GM19452 (cell line): Measurements from ENCODE around the gene CFAP73.
"Not testable (repeated sequence)": the region's sequence is repeated elsewhere in the genome, so short reads cannot be mapped to it uniquely, and the experiment has no call there.

Experiments used
- ATAC-seq: cut with Tn5 transposase; IDR thresholded peaks from one replicate; pipeline ENCODE4 v1.9.1; 2021; ENCODE audit not compliant: unreplicated experiment

The CFAP73 gene

DNA sequence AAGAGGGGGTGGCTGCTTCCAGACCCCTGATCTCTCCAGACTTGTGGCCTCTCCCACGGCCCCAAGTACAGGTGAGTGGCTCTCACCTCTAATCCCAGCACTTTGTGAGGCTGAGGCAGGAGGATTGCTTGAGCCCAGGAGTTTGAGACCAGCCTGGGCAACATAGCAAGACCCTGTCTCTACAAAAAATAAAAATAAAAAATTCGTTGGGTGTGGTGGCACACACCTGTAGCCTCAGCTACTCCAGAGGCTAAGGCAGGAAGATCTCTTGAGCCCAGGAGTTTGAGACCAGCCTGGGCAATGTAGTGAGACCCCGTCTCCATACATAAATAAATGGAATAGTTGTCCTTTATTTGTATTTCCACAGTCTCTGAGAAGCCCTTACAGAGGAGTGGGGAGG is 7.8 kb upstream of the CFAP73 start:
- not testable (repeated sequence) for ATAC-seq

DNA sequence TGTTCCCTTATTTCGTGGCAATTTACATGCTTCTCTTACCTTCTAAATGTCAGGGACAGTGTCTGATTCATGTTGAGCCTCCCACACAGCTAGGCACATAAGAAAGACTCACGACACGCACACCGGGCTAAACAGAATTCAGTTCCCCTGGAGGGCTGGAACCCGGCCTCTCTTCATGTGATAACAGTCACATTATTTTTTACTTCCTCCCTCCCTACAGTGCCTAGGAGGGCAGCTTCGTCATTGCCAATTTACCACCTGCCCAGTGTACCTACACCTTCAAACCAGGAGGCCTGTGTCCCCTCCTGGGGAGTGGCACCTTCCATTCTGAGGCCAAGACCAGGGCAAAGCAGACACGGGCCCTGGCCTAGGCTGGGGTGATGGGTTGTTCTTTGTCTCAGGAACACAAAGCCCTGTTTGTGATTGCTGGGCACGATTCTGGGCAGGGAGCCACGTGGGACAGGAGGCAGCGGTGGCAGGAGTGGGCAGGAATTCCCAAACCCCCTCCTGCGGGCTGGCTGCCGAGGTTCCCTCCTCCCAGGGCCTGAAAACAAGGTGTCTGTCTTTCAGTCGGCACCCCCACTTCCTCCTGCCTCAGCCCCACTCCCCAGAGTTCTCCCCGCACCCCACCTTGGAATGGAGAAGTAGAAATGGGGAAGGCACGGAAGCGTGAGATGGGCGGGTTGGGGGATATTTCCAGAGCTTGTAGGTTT is 7.2 kb upstream of the CFAP73 start:
- no peak for ATAC-seq

DNA sequence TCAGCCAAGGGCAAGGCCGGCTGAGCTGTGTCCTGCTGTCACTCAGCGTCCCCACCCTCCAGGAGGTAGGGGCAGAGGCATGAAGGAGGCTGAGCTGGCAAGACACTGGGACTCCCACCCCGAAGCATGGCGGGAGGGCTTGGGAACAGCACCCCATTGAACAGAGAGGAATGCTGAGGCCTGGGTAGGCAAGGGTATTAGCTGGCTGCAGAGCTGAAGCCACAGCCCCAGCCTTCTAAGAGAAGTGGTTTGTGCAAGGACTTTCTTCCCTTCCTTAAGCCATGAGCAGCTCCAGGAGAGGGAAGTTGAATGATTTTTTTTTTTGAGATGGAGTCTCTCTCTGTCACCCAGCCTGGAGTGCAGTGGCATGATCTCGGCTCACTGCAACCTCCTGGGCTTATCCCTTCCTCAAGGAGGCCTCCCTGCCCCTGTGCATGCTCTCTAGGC is 6.6 kb upstream of the CFAP73 start:
- ATAC-seq: no peak

DNA sequence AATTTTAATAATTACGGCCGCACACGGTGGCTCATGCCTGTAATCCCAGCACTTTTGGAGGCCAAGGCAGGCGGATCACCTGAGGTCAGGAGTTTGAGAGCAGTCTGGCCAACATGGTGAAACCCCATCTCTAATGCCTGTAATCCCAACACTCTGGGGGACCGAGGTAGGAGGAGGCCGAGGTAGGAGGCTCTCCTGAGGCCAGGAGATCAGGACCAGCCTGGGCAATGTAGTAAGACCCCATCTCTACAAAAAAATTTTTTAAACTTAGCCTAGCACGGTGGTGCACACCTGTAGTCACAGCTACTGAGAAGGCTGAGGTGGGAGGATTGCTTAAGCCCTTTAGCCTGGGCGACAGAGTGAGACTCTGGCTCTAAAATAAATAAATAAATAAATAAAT is 5.6 kb upstream of the CFAP73 start:
- no peak for ATAC-seq

DNA sequence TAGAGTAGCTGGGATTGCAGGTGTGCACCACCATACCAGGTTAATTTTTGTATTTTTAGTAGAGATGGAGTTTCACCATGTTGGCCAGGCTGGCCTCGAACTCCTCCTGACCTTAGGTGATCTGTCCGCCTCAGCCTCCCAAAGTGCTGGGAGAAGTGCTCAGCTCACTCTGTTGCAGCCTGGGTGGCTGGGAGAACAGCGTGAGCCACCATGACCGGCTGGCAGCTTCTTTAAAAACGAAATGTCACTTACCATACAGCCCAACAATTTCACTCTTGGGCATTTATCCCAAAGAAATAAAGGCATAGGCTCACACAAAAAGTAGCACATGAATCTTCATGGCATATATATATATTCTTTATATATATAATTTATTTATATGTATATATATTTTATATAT is 4.7 kb upstream of the CFAP73 start:
- ATAC-seq: no peak

DNA sequence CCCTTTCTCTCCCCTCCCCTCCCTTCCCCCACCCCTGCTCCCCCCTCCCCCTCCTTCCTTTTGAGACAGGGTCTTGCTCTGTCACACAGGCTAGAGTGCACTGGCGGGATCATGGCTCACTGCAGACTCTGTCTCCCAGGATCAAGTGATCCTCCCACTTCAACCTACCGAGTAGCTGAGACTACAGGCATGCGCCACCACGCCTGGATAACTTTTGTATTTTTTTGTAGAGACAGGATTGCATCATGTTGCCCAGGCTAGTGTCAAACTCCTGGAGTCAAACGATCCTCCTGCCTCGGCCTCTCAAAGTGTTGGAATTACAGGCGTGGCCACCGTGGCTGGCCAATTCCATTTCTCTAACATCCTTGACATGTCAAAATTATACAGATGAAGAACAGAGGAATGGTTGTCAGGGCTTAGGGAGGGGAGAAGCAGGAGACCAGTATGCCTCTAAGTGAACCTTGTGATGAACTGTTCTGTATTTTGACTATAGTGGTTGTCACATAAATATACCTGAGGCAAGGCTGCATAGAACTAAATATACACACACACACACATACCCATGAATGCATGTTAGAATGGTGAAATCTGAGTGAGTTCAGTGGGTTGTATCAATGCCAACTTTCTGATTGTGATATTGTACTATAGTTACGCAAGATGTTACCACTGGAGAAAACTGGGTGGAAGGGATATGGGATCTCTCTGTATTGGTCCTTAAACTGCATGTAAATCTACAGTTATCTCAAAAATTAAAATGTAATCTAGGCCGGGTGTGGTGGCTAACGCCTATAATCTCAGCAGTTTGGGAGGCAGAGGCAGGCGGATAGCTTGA is 3.6 kb upstream of the CFAP73 start:
- no peak for ATAC-seq

DNA sequence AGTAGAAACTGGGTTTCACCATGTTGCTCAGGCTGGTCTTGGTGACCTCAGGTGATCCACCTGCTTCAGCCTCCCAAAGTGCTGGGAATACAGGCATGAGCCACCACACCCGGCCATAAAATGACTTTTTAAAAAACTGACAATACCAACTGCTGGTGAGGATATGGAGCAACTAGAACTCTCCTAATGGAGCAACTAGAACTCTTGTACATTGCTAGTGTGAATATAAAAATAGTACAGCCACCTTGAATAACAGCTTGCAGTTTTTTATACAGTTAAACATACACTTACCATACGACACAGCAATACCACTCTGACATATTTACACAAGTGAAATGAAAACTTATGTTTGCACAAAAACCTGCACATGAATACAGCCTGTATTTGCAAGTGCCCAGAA is 2.5 kb upstream of the CFAP73 start:
- no peak for ATAC-seq

DNA sequence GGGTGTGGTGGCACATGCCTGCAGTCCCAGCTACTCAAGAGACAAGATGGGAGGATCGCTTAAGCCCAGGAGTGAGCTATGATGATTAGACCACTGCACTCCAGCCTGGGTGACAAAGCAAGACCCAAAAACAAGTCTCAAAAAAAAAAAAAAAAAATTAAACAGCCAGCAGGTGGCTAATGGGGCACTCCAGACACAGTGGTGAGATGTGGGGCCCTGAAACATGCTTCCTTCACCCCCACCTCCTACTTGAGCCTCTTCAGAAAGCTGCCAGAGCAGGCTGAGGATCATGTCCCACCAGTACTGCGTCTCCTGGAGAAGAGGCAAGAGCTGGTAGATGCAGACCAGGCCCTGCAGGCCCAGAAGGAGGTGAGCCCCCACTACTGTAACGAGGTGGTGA is 2.1 kb downstream of the CFAP73 start:
- no peak for ATAC-seq

GRCh38 chr12:113152196-113152834 is 2.8 kb downstream of the CFAP73 start:
- no peak for ATAC-seq

GRCh38 chr12:113152835-113153814 is 3.6 kb downstream of the CFAP73 start:
- peak; percentile 70 for ATAC-seq

DNA sequence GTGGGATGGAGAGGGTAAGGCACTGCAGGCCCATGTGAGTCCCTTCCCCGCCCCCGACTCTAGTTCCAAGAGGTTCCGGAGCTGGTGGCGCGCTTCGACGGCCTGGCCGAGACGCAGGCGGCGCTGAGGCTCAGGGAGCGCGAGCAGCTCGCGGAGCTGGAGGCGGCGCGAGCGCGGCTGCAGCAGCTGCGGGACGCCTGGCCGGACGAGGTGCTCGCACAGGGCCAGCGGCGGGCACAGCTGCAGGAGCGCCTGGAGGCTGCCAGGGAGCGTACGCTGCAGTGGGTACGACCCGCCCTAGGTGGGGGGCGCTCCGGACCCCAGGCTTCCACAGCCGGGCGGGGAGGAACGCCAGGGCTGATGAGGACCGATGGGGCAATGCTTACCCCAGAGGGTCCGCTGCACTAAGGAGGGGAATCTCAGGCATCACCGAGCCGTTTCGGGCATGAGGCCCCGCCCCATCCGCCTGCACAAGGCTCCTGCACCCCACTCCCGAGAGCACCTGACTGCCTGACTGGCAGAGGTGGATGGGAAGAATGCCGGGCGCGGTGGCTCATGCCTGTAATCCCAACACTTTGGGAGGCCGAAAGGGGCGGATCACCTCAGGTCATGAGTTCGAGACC is 4.9 kb downstream of the CFAP73 start:
- no peak for ATAC-seq

GRCh38 chr12:113155060-113155459 is 5.5 kb downstream of the CFAP73 start:
- no peak for ATAC-seq

GRCh38 chr12:113155646-113156045 is 6.1 kb downstream of the CFAP73 start:
- no peak for ATAC-seq

DNA sequence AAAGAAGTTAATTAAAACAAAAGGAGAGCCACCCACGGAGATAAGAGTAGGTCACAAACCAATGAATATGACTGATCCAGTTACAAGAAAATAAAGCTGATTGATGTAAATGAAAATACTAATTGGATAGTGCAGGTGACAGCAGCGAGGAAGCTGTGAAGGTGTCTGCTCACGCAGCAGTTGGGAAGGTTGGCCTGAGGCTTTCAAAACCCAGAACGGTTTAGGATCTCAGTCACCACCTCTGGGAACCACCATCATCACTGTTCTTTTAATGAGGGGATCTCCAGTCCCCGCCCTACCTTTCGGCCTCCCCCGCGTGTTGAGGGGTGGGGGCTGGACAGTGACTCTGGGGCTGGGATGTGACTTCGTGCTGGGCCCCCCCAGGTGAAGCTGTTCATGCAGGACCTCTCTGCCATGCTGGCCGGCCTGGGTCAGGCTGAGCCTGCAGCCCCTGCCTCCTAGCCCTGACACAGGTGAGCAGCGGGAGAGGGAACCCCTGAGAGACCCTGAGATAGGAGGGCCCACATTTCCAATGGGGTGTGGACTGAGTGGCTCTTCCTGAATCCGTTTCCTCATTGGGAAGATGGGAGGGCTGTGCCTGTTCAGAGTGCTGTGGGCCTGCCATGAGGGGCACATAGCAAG is 7.8 kb downstream of the CFAP73 start:
- ATAC-seq: no peak

GRCh38 chr12:113158439-113159203 is 9.1 kb downstream of the CFAP73 start:
- ATAC-seq: no peak

- ATAC-seq: no peak
Measured at GRCh38 chr12:113159937-113160336, 10.4 kb downstream of the CFAP73 start.

DNA sequence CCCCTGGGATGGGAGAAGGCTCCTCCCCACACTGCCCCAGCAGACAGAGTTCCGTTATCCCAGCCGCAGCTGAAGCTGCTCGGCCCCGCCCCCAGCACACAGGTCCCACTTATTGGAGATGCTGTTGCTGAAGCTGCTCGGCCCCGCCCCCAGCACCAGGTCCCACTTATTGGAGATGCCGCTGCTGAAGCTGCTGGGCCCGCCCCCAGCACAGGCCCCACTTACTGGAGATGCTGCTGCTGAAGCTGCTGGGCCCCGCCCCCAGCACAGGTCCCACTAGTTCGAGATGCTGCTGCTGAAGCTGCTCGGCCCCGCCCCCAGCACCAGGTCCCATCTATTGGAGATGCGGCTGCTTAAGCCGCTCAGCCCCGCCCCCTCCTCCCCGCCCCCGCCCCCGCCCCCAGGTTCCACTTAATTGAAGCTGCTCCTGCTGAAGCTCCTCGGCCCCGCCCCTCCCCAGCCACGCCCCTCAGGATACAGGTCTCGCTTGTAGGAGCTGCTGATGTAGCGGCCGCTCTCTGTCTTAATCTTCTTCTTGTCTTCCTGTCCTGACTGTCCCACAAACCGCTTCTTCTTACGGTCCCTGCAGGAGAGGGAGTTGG is 12.0 kb downstream of the CFAP73 start:
- ATAC-seq: no peak
